Activated T-cell treated with anti-CD3 and anti-CD28 coated beads, Interleukin-2, amount 50 U/mL, for 24 hours (primary cell): ENCODE measurements around the gene MISP.
"Not testable (repeated sequence)": the region's sequence is repeated elsewhere in the genome, so short reads cannot be mapped to it uniquely, and the experiment has no call there.

Experiments
- DNase-seq: peaks from one replicate; pipeline ENCODE4 v3.0.0-alpha.2; 2020
- H3K27ac Mint-ChIP-seq: 2 replicates; pipeline ENCODE4 v1.8.0; 2020; ENCODE audit warnings: mild to moderate bottlenecking, mixed read lengths
- H3K27me3 Mint-ChIP-seq: 2 replicates; pipeline ENCODE4 v1.8.0; 2020; ENCODE audit warnings: mixed read lengths
- H3K36me3 Mint-ChIP-seq: 2 replicates; pipeline ENCODE4 v1.8.0; 2020; ENCODE audit warnings: low read depth, mixed read lengths
- H3K4me1 Mint-ChIP-seq: 2 replicates; pipeline ENCODE4 v1.8.0; 2020; ENCODE audit warnings: low read depth, mixed read lengths
- H3K4me3 Mint-ChIP-seq: 2 replicates; pipeline ENCODE4 v1.8.0; 2020; ENCODE audit warnings: mild to moderate bottlenecking, moderate library complexity, mixed read lengths
- H3K9me3 Mint-ChIP-seq: 2 replicates; pipeline ENCODE4 v1.8.0; 2020; ENCODE audit warnings: mixed read lengths

Gene MISP

DNA sequence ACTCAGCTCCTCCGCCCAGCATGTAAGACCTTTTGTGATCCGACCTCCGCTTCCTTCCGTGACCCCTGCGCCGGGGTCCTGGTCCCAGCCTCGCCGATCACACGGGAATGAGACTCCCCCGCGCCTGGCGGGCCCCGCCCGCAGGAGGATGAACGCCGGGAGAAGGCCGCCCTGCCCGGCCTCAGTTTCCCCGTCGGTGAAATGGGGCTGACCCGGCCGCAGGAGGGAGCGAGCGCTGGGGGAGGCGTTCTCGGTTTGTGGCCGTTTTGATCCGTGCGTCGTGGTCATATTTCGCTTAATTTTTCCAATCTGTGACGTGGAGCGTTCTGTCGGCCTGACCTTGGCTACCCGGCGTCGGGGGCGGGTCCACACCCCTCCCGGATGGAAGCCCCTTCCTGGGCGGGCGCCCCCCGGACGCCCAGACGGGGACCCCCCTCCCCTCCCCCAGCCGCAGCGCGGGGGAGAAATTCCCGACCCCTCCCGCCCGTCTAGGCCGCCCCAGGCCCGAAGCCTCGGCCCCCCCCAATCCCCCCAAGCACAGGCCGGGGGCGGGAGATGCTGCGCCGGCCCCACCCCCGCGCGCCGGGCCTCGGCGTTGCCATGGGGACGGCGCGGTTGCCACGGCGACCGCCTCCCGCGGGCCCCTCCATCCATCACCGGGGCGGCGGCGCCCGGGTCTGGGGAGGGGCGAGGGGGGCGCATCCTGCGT is 31.1 kb upstream of the MISP start:
- Mint-ChIP-seq H3K27me3 (peaks cover 47% of the 10 kb centered on the region), H3K9me3 (peaks cover 8% of the 10 kb centered on the region), H3K4me1 (no peaks in the 10 kb centered on the region)

DNA sequence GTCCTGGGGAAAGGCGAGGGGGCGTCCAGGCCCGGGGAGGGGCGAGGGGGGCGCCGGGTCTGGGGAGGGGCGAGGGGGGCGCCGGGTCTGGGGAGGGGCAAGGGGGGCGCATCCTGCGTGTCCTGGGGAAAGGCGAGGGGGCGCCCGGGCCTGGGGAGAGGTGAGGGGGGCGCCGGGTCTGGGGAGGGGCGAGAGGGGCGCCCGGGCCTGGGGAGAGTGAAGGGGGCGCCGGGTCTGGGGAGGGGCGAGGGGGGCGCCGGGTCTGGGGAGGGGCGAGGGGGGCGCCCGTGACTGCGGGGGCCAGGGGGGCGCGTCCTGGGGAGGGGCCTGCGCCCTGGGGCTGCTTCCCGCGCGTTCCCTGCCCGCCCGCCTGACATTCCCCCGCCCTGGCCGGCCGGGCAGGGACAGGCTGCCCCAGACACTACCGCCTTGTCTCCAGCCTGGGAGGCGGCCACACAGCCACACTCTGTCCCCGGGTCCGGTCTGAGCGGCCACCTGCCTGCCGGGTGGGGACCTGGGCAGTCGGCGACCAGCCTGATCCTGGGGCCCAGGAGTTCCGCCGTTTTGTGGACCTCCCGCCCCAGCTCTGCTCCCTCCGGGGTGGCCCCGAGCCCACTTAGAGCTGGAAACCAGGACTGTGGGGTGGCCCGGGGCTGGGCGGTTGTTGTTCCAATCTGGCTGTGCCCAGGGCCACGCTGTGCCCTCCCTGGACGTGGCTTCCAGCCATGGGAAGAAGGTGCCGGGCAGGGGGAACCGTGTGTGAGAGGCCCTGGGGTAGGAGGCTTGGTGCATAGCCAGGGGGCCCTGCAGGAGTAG is 30.4 kb upstream of the MISP start:
- Mint-ChIP-seq H3K9me3 (peaks cover 4% of the 10 kb centered on the region), H3K4me1 (no peaks in the 10 kb centered on the region), H3K27ac (no peak overlapping the region), H3K27me3 (peaks cover 44% of the 10 kb centered on the region), H3K4me3 (no peak overlapping the region), H3K36me3 (no peaks in the 10 kb centered on the region)
- no peak for DNase-seq

More for the DNA sequence above, 31.1 kb upstream of the MISP start:
- no peaks in the 10 kb centered on the region for H3K36me3 Mint-ChIP-seq
- DNase-seq = no peak
- H3K27ac Mint-ChIP-seq = no peak overlapping the region
- H3K4me3 Mint-ChIP-seq = no peak overlapping the region

DNA sequence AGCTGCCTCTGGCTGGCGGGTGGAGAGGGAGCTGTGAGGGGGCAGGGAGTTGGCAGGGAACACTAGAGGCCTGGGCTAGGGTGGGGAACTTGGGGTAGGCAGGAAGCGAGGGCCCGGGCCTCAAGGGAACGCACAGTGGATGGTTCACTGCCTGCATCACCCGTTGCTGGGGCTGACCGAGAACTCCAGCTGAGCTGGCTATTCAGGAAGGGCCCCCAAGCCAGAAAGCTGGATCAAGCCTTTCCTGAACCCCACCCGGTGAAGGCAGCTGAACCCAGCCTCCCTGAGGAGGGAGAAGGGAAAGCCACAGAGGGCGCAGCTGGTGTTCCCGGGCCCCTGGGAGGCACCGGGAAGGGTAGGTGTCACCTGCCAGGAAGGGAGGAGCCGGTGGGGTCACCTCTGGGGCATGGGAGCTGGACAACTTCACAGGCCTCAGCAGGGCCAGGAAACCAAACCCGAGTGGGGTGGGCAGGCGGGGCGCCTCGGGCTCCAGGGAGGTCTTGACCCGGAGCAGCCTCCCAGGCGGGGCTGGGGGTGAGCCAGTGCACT is 28.3 kb upstream of the MISP start:
- Mint-ChIP-seq H3K4me1 (no peaks in the 10 kb centered on the region), H3K9me3 (no peaks in the 10 kb centered on the region), H3K27ac (no peak overlapping the region), H3K4me3 (no peak overlapping the region), H3K36me3 (no peaks in the 10 kb centered on the region), H3K27me3 (peaks cover 37% of the 10 kb centered on the region)
- DNase-seq = no peak

GRCh38 chr19:723247-723646 is 27.7 kb upstream of the MISP start:
- Mint-ChIP-seq H3K36me3 (no peaks in the 10 kb centered on the region), H3K4me1 (no peaks in the 10 kb centered on the region), H3K9me3 (no peaks in the 10 kb centered on the region), H3K27ac (no peak overlapping the region), H3K4me3 (no peak overlapping the region), H3K27me3 (peaks cover 31% of the 10 kb centered on the region)
- no peak for DNase-seq

- no peaks in the 10 kb centered on the region for H3K4me1 Mint-ChIP-seq
- no peak overlapping the region for H3K4me3 Mint-ChIP-seq
- no peak overlapping the region for H3K27ac Mint-ChIP-seq
- H3K36me3 Mint-ChIP-seq = no peaks in the 10 kb centered on the region
- no peaks in the 10 kb centered on the region for H3K9me3 Mint-ChIP-seq
- DNase-seq = no peak
- H3K27me3 Mint-ChIP-seq = peaks cover 26% of the 10 kb centered on the region
These were observed 27.2 kb upstream of the MISP start for GRCh38 chr19:723714-724113.

GRCh38 chr19:725461-726089 is 25.3 kb upstream of the MISP start:
- no peak overlapping the region for H3K27ac Mint-ChIP-seq
- H3K27me3 Mint-ChIP-seq = peaks cover 22% of the 10 kb centered on the region
- DNase-seq = no peak
- no peak overlapping the region for H3K4me3 Mint-ChIP-seq
- no peaks in the 10 kb centered on the region for H3K36me3 Mint-ChIP-seq
- H3K4me1 Mint-ChIP-seq = no peaks in the 10 kb centered on the region
- H3K9me3 Mint-ChIP-seq = no peaks in the 10 kb centered on the region

- H3K27ac Mint-ChIP-seq = no peak overlapping the region
- no peaks in the 10 kb centered on the region for H3K4me1 Mint-ChIP-seq
- no peak overlapping the region for H3K4me3 Mint-ChIP-seq
- peaks cover 18% of the 10 kb centered on the region for H3K27me3 Mint-ChIP-seq
- no peak for DNase-seq
- H3K9me3 Mint-ChIP-seq = no peaks in the 10 kb centered on the region
- no peaks in the 10 kb centered on the region for H3K36me3 Mint-ChIP-seq
These were observed 23.6 kb upstream of the MISP start for GRCh38 chr19:726993-727956.

DNA sequence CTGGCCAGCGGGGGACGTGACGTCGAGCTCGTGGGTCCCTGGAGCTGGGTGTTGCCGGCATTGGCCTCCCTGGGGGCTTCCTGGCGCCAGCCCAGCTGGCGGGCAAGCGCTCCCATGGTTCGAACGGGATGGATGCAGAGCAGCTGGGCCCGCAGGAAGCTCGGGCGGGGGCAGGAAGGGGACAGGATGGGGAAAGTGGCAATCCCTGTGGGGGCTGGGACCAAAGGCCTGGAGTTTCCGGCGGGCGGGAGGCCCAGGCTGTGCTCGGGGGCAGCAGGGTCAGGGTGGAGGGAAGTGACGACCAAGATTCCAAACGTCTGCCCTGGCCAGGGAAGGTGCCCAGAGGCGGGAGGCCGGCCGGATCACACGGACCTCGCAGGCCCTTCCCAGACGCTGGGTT is 22.9 kb upstream of the MISP start:
- Mint-ChIP-seq H3K27ac (no peak overlapping the region), H3K9me3 (no peaks in the 10 kb centered on the region), H3K36me3 (no peaks in the 10 kb centered on the region), H3K4me3 (no peak overlapping the region), H3K27me3 (peaks cover 14% of the 10 kb centered on the region), H3K4me1 (no peaks in the 10 kb centered on the region)
- DNase-seq = no peak

DNA sequence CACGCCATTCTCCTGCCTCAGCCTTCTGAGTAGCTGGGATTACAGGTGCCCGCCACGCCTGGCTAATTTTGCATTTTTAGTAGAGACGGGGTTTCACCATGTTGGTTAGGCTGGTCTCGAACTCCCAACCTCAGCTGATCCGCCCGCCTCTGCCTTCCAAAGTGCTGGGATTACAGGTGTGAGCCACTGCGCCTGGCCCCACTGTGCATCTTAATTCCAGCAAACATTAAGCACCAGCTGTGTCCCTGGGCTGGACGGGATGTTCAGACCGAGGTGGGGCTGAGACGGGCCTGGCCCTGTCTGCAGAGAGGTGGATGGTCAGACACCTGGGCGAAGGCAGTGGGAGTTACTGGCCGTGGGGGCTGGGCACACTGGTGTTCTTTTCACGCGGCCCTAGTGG is 21.3 kb upstream of the MISP start:
- not testable (repeated sequence) for H3K27me3 Mint-ChIP-seq, H3K4me3 Mint-ChIP-seq, H3K27ac Mint-ChIP-seq, DNase-seq, H3K36me3 Mint-ChIP-seq, H3K9me3 Mint-ChIP-seq, H3K4me1 Mint-ChIP-seq

DNA sequence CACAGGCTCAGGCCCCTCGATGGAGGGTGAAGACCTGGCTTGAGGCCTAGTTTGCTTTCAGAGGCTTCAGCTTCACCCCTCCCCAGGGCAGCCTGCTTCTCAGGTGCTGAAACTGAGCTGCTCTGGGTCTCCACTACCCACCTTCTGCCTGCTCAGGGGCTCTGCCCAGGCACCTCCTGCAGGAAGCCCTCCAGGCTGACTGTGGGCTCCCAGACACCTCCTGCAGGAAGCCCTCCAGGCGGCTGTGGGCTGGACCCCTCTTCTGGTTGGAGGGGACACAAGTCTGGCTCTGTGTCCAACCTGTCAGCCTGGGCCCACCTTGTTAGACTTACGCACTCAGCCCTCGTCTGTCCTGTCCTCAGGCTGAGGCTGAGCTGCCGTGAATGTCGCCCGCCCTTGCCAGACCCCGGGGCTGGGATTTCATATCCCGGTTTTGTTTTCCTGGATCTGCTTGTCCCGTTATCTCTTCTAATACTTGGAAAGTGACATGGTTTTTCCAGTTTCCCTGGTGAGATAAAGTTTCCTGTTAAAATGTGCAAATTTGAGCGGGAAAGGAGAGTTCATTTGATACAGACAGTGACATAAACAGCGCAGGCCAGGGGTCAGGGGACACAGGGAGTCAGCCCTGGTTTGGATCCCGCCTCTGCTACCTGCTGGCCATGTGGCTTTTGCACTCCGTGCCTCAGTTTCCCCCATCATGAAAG is 20.8 kb upstream of the MISP start:
- H3K27ac Mint-ChIP-seq = no peak overlapping the region
- H3K4me3 Mint-ChIP-seq = no peak overlapping the region
- no peaks in the 10 kb centered on the region for H3K36me3 Mint-ChIP-seq
- no peak for DNase-seq
- H3K27me3 Mint-ChIP-seq = peaks cover 6% of the 10 kb centered on the region
- no peaks in the 10 kb centered on the region for H3K9me3 Mint-ChIP-seq
- H3K4me1 Mint-ChIP-seq = peaks cover 4% of the 10 kb centered on the region

GRCh38 chr19:731000-731399 is 19.9 kb upstream of the MISP start:
- no peaks in the 10 kb centered on the region for H3K9me3 Mint-ChIP-seq
- peaks cover 4% of the 10 kb centered on the region for H3K4me1 Mint-ChIP-seq
- no peak overlapping the region for H3K4me3 Mint-ChIP-seq
- H3K36me3 Mint-ChIP-seq = no peaks in the 10 kb centered on the region
- no peaks in the 10 kb centered on the region for H3K27me3 Mint-ChIP-seq
- DNase-seq = no peak
- H3K27ac Mint-ChIP-seq = no peak overlapping the region

GRCh38 chr19:732148-733069 is 18.5 kb upstream of the MISP start:
- no peak overlapping the region for H3K27ac Mint-ChIP-seq
- no peaks in the 10 kb centered on the region for H3K9me3 Mint-ChIP-seq
- no peak overlapping the region for H3K4me3 Mint-ChIP-seq
- DNase-seq = no peak
- H3K4me1 Mint-ChIP-seq = peaks cover 4% of the 10 kb centered on the region
- peaks cover 3% of the 10 kb centered on the region for H3K27me3 Mint-ChIP-seq
- H3K36me3 Mint-ChIP-seq = no peaks in the 10 kb centered on the region

GRCh38 chr19:734716-735115 is 16.2 kb upstream of the MISP start:
- Mint-ChIP-seq H3K4me1 (peaks cover 4% of the 10 kb centered on the region), H3K27me3 (peaks cover 8% of the 10 kb centered on the region), H3K27ac (no peak overlapping the region), H3K4me3 (no peak overlapping the region), H3K36me3 (no peaks in the 10 kb centered on the region), H3K9me3 (no peaks in the 10 kb centered on the region)
- DNase-seq = no peak
